H1 (cell line): Measurements from ENCODE around the gene MVD.

Experiments
- KDM1A ChIP-seq: fragments of 200-600, 300-600 bp; sonication (generic); IDR thresholded peaks from 2 replicates; pipeline ENCODE4 v1.7.1; 2016; ENCODE audit warnings: mild to moderate bottlenecking, low read length, borderline replicate concordance
- SIN3A ChIP-seq, 2 experiments: IDR thresholded peaks in 1 of 2; conservative IDR thresholded peaks in 1 of 2; 2 replicates each; pipeline ENCODE4 v1.6.1; 2011 to 2012; ENCODE audit warnings: low read length in 2 of 2, improper control_type of control experiment in 1 of 2, low read depth in 1 of 2, mild to moderate bottlenecking in 1 of 2
- SRF ChIP-seq: IDR thresholded peaks from 2 replicates; pipeline ENCODE4 v1.6.1; 2011; ENCODE audit warnings: mild to moderate bottlenecking, low read depth, low read length, moderate library complexity

- TF ChIP-seq SRF (no peak), KDM1A (no peak), SIN3A (conservative IDR thresholded peaks at IDR 0.05 in 1 of 2, IDR thresholded peaks at IDR 0.05 in 1 of 2; ENCODE audit: low read depth in 1 of 2, low read length in 2 of 2) (no peak)
Observed at GRCh38 chr16:88647178-88648070, 15.5 kb downstream of the MVD start.
